ENCODE results near the gene FGGY.

The FGGY gene

GRCh38 chr1:59692591-59692990, 395.7 kb downstream of the FGGY start:
- TF ChIP-seq GATA1 (IDR thresholded peaks at IDR 0.05; ENCODE audit: low read depth, low read length) = no peak
- no peak for TF ChIP-seq POLR2A (IDR thresholded peaks at IDR 0.05; ENCODE audit: low read length)
- peak in 1 of 2 experiments; percentile 7 for DNase-seq

DNA sequence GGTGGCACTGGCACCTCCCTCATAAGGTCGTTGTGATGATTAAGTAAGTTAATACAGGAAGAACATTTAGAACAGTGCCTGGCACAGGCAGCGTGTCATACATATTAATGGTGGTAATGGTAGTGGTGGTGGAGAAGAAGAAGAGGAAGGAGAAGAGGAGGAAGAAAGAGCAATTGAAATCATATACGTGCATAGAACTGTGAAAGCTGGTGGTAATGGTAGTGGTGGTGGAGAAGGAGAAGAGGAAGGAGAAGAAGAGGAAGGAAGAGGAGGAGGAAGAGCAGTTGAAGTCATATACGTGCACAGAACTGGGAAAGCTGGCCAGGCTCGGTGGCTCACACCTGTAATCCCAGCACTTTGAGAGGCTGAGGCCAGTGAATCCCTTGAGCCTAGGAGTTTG, 396.5 kb downstream of the FGGY start:
- TF ChIP-seq GATA1 (IDR thresholded peaks at IDR 0.05; ENCODE audit: low read depth, low read length) = no peak
- no peak for TF ChIP-seq POLR2A (IDR thresholded peaks at IDR 0.05; ENCODE audit: low read length)
- no peak for DNase-seq

- no peak for DNase-seq
- TF ChIP-seq GATA1 (IDR thresholded peaks at IDR 0.05; ENCODE audit: low read depth, low read length) (no peak), POLR2A (IDR thresholded peaks at IDR 0.05; ENCODE audit: low read length) (no peak)
Measured at GRCh38 chr1:59695252-59695651, 398.4 kb downstream of the FGGY start.

DNA sequence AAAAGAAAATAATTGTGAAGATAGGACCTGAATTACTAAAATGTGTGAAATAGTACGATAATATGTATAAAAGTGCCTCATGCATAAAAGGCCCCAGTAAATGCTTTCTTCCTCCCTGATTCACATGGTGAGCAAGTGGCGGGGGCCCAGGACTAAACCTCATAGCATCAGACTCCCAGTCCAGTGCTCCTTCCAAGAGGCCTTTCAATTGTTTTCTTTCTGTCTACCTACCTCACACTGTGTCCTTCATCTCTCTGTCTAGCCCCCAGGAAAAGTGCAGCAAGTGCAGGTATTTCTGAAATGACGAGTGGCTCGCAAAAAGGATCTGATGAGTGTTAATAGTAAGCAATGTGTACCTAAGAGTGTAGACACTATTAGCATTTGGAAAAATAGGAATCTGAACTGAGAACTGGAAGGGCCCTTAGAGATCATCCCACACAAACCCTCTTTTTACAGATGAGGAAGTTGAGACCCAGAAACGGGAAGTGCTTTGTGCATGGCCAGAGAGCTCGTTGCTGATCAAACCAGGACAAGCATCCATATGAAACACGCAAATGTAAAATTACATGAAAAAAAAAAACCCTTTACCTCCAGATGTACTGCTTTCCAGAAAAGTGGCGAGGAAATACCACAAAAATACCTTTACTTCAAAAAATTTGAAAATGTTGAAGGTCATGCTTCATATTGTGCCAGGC, 399.7 kb downstream of the FGGY start:
- TF ChIP-seq POLR2A (IDR thresholded peaks at IDR 0.05; ENCODE audit: low read length) = no peak
- no peak for TF ChIP-seq GATA1 (IDR thresholded peaks at IDR 0.05; ENCODE audit: low read depth, low read length)
- no peak for DNase-seq

DNA sequence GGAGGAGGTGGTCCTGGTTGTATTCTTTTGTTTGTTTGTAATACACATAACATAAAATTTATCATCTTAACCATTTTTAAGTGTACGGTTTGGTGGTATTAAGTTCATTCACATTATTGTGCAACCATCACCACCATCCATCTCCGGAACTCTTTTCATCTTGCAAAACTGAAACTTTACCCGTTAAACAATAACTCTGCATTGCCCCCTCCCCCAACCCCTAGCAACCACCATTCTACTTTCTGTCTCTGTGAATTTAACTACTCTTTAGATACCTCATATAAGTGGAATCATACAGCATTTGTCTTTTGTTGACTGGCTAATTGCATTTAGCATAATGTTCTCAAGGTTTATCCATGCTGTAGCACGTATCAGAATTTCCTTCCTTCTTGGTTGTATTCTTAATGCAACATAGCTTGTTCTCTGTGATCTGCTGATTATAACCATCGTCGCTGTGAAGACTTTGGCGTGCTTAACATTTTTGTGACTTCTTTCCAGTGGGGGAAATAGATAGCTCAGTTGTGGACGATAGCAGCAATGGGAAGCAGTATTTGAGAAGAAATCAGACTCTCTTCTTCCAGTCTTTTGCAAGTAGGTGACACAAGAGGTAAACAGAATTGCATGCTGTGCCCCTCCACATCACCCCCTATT, 400.4 kb downstream of the FGGY start:
- TF ChIP-seq POLR2A (IDR thresholded peaks at IDR 0.05; ENCODE audit: low read length) (no peak), GATA1 (IDR thresholded peaks at IDR 0.05; ENCODE audit: low read depth, low read length) (no peak)
- DNase-seq = no peak

DNA sequence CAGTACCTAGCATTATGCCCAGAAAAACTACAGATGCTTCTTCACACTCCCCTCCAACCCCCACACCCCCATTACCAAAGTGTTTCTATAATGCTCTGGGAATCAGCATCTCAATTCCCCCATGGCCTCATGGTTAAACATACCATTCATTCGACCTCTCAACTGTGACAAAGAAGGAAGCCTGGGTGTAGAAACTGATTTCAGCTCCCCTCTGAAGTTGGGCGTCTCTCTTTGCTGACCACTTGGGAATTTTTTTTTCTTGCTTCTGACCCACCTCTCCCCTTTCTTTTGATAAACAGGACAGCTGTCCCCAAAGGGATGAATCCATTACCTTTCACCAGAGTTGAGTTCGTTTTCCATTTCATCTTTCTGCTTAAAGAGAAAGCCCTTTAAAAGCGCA, 401.5 kb downstream of the FGGY start:
- DNase-seq = no peak
- TF ChIP-seq GATA1 (IDR thresholded peaks at IDR 0.05; ENCODE audit: low read depth, low read length) (no peak), POLR2A (IDR thresholded peaks at IDR 0.05; ENCODE audit: low read length) (no peak)

GRCh38 chr1:59699227-59699847, 402.4 kb downstream of the FGGY start:
- peak; percentile 24 to 55 for DNase-seq
- TF ChIP-seq GATA1 (IDR thresholded peaks at IDR 0.05; ENCODE audit: low read depth, low read length) (no peak), POLR2A (IDR thresholded peaks at IDR 0.05; ENCODE audit: low read length) (no peak)

- no peak for DNase-seq
- TF ChIP-seq GATA1 (IDR thresholded peaks at IDR 0.05; ENCODE audit: low read depth, low read length) (no peak), POLR2A (IDR thresholded peaks at IDR 0.05; ENCODE audit: low read length) (no peak)
Measured at GRCh38 chr1:59701376-59701775, 404.5 kb downstream of the FGGY start.

DNA sequence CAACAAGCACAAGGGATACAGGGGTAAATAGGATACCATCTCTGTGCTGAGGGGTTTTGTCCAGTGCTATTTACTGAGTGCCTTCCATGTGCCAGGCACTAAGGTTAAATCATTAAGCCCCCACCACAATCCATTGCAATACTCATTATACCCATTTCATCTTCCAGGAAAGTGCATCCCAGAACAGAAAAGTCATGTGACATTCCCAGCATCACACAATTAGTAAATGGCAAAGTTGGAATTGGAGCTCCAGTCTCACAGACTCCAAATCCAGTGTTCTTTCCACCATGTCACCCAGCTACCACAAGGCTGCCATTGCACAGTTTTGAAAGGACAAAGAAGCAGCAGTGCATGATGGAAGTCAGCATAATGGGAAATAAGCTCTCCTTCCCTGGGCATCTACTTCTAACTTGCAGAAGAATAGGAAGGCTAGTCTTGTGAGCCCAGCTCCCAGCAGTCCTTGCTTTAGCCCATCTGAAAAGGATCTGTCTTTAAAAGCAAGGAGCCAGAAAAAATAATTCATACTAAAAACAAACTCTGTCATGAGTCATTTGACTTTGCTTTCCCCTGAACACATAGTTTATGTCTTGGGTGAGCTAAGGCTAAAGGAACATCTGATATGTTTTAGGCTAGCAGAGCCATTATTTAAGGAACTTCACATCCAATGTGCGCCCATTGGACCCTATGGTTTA, 406.5 kb downstream of the FGGY start:
- no peak for TF ChIP-seq POLR2A (IDR thresholded peaks at IDR 0.05; ENCODE audit: low read length)
- no peak for TF ChIP-seq GATA1 (IDR thresholded peaks at IDR 0.05; ENCODE audit: low read depth, low read length)
- no peak for DNase-seq

GRCh38 chr1:59703918-59704378, 407.1 kb downstream of the FGGY start:
- no peak for DNase-seq
- no peak for TF ChIP-seq GATA1 (IDR thresholded peaks at IDR 0.05; ENCODE audit: low read depth, low read length)
- TF ChIP-seq POLR2A (IDR thresholded peaks at IDR 0.05; ENCODE audit: low read length) = no peak

- no peak for TF ChIP-seq GATA1 (IDR thresholded peaks at IDR 0.05; ENCODE audit: low read depth, low read length)
- no peak for TF ChIP-seq POLR2A (IDR thresholded peaks at IDR 0.05; ENCODE audit: low read length)
- no peak for DNase-seq
Measured at GRCh38 chr1:59704716-59705115, 407.8 kb downstream of the FGGY start.

DNA sequence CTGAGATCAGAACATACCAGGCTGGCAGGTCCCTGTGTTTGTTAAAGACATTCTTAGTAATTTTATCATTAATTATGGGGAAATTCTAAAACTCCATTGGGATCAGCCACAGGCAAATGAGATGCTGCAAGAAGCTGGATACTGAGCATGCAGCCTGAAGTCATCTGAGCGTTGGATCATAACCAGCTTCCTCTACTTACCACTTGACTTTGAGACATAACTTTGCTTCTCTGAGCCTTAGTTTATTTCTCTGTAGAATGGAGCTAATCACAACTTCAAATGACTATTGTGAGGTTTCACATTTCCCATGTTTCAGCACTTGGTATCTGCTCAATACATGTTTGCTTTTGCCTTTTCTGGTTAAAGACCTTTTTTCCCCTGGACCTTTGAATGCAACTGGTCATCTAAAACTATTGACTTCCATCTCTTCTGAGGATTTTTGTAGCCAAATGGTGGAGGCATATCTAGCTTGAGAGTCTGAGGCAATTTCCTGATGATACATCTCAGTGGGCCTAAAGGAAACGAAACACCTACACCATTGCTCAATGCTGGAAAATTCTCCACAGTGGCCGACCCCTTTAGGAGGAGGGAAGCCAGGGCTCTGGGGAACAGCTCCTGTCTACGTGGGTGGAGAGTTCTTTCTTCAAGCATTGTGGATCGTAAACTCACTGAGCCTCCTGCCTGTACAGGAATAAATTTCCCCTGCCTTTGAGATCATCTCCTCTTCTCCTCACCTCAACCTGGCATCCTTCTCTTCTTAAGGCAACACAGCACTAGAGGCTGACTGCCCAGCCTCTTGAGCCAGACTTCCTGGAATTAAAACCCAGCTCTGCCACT, 408.8 kb downstream of the FGGY start:
- DNase-seq = no peak
- TF ChIP-seq POLR2A (IDR thresholded peaks at IDR 0.05; ENCODE audit: low read length) (no peak), GATA1 (IDR thresholded peaks at IDR 0.05; ENCODE audit: low read depth, low read length) (no peak)

- DNase-seq = no peak
- no peak for TF ChIP-seq GATA1 (IDR thresholded peaks at IDR 0.05; ENCODE audit: low read depth, low read length)
- no peak for TF ChIP-seq POLR2A (IDR thresholded peaks at IDR 0.05; ENCODE audit: low read length)
Measured at GRCh38 chr1:59706303-59706599, 409.4 kb downstream of the FGGY start.
